NCI-H146 treated with DMSO at 0.1 percent for 48 hours (cell line): ENCODE results near the gene TSHR.

ENCODE experiments used
- DNase-seq: peaks from one replicate; lab custom pipeline; 2025; ENCODE audit not compliant: unreplicated experiment; lab: John Stamatoyannopoulos, UW

TSHR gene

GRCh38 chr14:81127785-81128184 lies 172.4 kb downstream of the TSHR start:
- DNase-seq, result no peak

DNA sequence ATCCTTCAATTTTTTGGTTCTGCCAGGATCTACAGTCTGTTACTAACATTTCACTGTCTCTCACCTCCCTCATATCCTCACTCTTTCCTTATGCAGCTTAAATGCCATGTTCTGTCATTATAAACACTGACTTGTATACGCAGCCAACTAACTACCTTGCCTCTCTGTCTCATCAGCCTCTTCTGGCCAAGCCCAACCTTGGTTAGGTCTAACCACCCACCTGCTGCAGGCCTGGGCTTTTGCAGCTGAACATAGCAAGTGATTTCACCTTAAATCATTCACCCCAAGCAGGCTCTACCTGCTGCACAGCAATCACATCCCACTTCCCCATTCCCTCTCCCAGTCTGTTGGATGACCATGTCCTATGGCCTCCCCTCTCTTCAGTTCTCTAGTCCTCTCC lies 173.8 kb downstream of the TSHR start:
- DNase-seq, result no peak

DNA sequence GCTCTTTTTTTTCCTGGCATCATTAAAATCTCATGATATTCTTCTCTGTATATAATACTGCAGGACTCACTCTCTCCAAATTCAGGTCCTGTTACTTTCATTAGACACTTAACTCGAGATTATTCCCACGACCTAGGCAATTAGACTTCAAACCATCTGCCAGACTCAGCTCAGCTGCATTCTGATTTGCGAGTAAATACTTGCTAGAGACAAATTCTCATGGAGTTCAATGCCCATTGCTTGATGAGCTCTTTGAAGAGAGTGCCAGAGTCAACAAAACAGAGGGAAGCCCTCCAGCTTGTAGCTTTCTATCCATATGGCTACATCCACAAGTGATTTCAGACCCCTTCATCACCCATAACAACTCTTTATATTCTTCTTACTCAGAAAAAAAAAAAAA lies 177.0 kb downstream of the TSHR start:
- no peak for DNase-seq

DNA sequence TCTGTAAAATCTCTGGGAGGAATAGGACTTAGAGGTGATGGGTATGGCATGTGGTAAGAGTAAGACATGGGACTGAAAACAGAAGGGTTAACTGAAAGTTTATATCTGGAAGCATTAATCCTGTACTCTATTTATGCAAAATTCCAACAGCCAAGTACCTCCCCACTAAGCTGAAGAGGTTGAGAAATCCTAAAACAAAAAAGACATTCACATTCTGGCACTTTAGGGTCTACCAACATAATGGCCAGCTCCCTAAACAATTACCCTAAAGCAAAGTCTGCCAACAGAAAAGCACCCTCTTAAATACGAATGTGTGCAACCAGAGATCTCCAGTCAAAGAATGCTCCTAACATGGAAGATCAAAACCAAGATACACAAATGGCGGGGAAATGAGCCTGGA lies 178.0 kb downstream of the TSHR start:
- no peak for DNase-seq

GRCh38 chr14:81137316-81137715 lies 181.9 kb downstream of the TSHR start:
- no peak for DNase-seq

- DNase-seq, result no peak
Measured at GRCh38 chr14:81138429-81138828, 183.0 kb downstream of the TSHR start.

DNA sequence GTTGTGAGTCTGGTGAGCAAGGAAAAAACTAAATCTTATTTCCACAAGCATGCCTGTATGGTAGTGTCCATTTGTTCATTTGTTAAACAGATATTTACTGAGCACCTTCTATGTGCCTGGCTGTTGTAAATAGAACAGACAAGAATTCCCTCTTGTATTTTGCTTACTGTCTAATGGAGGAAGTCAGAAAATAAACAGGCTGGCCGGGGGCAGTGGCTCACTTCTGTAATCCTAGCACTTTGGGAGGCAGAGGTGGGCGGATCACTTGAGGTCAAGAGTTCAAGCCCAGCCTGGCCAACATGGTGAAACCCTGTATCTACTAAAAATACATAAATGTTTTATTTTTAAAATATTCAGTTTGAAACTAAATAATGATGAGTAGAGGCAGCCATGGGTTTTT lies 186.0 kb downstream of the TSHR start:
- no peak for DNase-seq

GRCh38 chr14:81143793-81144192 lies 188.4 kb downstream of the TSHR start:
- no peak for DNase-seq

GRCh38 chr14:81144824-81145603 lies 189.6 kb downstream of the TSHR start:
- DNase-seq, result no peak

- no peak for DNase-seq
Measured at GRCh38 chr14:81147140-81147897, 191.9 kb downstream of the TSHR start.

- DNase-seq, result no peak
Measured at GRCh38 chr14:81148635-81149034, 193.2 kb downstream of the TSHR start.

DNA sequence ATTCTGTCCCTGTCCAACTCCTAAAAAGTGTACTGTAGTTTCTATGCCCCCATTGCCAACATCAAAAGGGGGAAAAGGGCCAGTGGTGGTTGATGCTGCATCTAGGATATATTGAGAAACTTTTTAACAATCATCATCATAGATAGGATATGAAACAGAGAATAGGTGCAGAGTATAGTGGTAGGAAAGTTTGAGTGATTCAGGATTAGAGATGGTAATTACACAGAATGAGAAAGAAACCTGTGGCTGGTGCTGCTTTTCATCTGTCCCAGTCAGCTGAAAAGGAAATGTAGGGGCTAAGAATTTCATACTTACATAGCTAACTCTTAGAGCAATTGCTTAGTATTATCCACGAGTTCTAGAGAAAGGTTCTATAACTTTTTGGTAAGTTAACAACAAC lies 197.8 kb downstream of the TSHR start:
- no peak for DNase-seq

DNA sequence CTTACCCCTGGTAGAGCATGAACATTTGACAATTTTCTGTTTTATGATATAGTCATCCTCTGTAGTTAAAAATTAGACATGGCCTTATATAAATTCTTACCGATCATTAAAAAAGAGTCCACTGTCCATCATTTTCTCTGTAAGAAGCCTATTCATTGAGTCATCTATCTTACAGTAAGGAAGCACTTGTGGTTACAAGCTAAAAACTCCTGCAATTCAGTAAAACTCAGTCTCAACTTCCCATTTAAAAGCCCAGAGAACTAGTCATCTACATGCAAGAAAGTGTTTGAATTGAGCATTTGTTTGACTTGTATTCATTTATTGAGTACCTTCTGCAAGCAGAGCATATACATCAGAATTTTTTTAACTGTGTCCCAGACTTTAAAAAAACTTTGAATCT lies 202.0 kb downstream of the TSHR start:
- DNase-seq, result no peak

DNA sequence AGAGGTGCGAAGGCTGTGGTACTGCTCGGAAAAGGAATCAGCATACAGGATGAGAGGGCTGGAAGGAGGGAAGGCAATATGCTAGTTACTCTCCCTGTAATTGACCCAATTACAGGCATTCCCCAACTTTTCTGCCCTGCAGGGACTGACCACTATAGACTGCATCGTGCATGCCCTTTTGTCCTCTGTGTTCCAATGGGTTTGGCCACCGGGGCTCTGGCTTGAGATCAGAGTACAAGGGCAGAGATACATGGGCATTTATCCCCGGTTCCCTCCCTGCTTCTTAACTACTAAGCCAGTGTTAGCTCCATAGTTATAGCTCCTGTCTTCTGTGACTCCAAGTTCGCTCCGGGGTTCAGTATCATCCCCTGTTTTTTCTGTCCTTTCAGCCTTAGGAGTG lies 205.7 kb downstream of the TSHR start:
- DNase-seq, result no peak

DNA sequence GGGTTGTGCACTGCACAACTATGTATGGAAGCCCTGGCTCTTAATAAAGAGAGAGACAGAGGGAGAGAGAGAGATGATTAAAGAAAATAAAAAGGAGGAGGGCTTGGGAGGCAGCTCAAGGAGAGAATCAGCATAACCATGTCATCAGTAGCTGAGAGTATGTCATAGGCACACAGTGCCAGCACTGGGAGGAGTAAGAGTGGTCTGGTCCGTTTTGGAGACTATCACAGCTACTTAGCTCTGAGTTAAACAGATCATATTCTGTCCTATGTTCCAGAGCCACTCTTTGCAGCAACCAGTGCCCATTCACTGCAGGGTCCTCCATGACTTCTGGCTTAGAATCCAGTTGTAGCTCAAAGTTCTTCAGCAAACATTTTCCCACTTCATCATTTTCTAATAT lies 206.3 kb downstream of the TSHR start:
- no peak for DNase-seq

GRCh38 chr14:81162941-81163340 lies 207.5 kb downstream of the TSHR start:
- DNase-seq, result no peak

DNA sequence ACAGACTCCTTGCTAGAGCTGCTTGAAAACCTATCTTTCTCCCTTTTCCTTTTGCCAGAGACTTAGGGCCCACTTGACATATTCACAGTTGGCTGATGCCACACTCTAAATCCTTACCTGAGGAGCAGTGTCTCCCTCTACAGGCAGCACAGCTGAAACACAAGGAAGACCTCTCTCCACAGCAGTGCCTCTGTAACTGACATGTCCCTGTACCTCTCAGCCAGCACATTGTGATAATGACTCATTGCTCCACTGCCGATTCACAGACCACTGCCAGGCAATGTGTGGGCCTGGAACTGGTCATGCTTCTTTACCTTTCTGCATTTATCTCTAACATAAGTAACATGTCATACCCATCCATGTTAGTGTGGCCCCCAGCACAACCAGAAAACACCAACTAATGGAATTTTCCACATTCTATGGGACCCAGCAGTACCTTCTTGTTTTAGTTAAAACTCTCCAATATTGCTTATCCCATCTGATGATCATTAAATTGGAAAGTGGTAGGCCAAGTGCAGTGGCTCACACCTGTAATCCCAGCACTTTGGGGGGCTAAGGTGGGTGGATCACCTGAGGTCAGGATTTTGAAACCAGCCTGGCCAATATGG lies 208.8 kb downstream of the TSHR start:
- DNase-seq, result peak; percentile 21

GRCh38 chr14:81165188-81165587 lies 209.8 kb downstream of the TSHR start:
- no peak for DNase-seq

GRCh38 chr14:81166121-81166520 lies 210.7 kb downstream of the TSHR start:
- DNase-seq, result no peak

- DNase-seq, result no peak
Measured at GRCh38 chr14:81169267-81169666, 213.8 kb downstream of the TSHR start.

DNA sequence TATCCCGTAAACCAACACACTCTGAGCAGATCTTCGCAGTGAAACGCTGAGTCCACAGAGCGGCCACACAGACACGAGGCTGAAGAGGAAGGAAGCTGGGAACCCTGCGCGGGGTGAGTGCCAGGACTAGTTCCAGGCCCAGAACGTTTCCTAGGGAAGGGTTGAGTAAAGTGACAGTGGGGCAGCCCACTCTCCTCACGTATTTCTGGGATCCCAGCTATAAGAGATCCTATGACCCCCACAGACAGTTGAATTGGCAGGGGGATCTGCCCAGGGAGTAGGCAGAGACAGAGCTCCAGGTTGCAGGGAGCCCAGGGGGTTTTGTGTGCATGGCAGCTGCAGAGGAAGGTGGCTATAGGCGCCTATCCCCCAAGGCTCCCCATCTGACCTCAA lies 214.3 kb downstream of the TSHR start:
- no peak for DNase-seq
